ENCODE data around the gene AFAP1.

Gene AFAP1

DNA sequence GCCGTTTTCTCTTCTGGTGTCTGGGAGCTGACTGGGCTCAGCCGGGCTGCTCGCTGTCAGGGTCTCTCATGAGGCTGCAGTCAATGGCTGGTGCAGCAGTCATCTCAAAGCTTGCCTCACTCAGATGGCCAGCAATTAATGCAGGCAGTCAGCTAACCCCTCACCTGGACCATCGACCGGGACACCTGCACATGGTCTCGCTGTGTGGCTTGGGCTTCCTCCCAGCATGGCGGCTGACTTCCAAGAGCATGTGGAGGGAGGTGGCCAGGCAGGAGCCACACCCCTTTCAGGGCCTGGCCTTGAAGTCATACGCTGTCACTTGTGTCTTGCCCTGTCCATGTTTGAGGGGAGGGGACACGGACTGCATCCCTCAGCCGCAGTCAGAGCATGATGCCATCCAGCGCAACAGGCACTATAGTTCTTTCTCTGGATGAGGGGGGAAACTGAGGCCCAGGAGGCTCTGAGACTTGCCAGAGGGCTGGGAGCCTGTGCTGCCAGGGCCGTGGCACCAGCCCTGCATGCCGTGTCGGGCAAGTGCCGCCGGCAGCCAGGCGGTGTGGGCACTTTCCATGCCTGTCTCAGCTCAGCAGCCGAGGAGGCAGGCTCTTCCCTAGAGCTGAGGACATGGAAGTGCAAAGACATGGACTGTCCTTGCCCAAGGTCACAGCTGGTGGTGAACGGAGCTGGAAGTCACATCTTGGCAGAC, 201.8 kb downstream of the AFAP1 start:
- DNase-seq (ENCODE audit: low read depth): no peak

DNA sequence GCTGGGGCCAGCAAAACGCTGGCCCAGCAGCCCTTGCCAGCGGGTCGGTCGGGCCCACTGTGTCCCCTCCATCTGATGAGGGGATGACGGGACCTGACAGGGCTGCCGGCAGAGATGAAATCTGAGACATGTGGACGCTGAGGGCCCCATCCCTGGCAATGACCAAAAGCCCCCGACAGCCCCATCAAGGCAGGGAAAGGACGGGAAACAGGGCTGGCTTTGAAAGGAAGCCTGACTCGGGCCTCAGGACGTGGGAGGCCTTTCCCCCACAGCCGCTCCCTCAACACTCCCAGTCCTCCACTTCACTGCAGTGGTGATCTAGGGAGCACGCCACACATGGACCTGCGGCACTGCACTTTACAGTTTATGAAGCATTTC, 202.4 kb downstream of the AFAP1 start:
- no peak for DNase-seq (ENCODE audit: low read depth)

DNA sequence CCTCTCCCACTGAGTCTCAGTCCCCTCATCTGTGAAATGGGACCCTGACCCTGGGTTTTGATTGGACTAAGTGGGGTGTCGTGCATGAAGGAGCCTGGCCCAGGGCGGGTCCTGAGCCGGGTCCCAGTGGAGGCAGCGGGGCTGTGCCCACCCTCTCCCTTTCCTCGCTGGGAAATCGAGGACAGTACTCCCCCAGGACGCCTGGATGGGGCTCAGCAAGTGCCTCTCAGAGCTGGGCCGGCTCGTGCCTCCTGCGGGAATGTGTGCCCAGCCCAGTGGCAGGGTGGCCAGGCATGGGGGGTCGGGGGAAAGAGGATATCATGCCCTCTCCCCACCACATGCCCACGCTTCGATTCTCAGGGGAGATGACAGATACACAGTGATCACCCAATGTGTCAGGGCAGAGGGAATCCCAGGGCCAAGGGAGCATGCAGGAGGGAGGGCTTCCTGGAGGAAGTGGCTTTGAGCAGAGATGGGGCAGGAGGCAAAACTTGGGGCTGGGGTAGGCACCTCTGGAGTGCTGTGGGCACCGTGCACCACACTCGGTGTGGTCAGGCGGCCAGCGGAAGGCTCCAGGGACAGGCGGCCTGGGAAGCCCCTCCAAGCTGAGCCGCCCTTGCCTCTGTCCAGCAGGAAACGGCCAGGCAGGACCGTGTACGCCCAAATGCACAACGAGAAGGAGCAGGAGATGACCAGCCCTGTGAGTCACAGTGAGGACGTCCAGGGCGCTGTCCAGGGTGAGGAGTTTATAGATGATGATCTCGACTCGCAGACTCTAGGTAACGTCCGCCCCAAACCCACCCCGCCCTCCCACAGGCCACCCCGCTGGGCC, 203.0 kb downstream of the AFAP1 start:
- DNase-seq (ENCODE audit: low read depth): no peak

DNA sequence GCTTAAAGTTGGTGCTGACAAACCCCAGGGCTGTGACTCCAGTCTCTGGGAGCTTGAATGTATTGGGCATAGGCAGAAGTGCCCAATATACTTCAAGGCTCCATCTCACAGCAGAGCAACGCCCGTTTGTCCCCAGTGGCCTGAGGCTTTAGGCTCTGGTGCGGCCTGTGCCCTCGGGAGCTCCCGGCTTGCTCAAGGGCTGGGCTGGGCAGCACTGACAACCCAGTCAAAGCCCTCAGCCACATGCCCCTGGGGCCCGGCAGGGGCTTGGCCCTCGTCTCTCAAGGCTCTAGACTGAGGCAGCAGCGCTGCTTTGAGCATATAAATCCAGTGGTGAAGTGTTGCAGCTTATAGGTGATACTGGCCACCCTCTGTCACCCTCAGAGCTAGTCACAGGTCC, 203.7 kb downstream of the AFAP1 start:
- DNase-seq (ENCODE audit: low read depth): no peak

GRCh38 chr4:7735395-7735794, 204.3 kb downstream of the AFAP1 start:
- no peak for DNase-seq (ENCODE audit: low read depth)

GRCh38 chr4:7734651-7735260, 204.9 kb downstream of the AFAP1 start:
- no peak for DNase-seq (ENCODE audit: low read depth)

GRCh38 chr4:7733801-7734650, 205.6 kb downstream of the AFAP1 start:
- no peak for DNase-seq (ENCODE audit: low read depth)

- no peak for DNase-seq (ENCODE audit: low read depth)
Measured at GRCh38 chr4:7733201-7733600, 206.5 kb downstream of the AFAP1 start.

DNA sequence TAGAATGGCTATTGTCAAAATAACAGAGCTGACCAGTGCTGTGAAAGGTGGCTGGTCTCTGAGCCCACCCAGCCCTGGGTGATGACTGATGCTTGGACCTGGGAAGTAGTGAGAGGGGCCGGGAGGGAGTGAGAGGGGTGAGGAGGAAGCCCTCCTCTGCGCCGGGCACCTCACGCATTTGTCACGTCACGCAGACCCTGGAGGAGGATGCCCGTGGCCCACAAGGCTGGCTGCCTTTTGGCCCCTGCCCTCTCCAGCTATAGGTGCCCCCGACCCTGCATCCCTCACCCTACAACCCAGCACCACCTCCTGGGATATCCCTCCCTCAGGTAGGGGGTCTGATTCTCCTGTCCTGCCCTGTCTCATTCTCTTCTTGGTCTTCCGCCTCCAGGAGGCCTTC, 207.4 kb downstream of the AFAP1 start:
- DNase-seq (ENCODE audit: low read depth): no peak

GRCh38 chr4:7731437-7731836, 208.2 kb downstream of the AFAP1 start:
- no peak for DNase-seq (ENCODE audit: low read depth)

DNA sequence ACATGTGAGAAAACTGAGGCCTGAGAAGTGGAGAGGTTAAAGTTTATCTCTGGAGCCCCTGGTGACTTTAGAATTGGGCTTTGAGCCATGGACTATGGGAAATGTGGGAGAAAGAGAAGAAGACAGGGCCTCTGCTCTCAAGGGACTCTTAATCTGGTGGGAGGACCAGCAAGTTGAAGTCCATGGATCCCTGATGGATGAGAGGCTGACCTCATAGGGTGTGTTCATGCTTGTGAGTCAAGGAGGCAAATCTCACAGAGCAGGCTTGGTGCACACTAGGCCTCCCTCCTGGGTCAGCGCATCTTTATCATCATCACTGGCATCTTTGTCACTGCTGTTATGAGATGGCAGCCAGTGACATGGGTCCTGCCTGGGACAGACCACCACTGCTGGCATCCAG, 211.9 kb downstream of the AFAP1 start:
- DNase-seq (ENCODE audit: low read depth): no peak

- DNase-seq (ENCODE audit: low read depth): no peak
Measured at GRCh38 chr4:7726665-7727413, 212.8 kb downstream of the AFAP1 start.

GRCh38 chr4:7725951-7726350, 213.7 kb downstream of the AFAP1 start:
- no peak for DNase-seq (ENCODE audit: low read depth)

DNA sequence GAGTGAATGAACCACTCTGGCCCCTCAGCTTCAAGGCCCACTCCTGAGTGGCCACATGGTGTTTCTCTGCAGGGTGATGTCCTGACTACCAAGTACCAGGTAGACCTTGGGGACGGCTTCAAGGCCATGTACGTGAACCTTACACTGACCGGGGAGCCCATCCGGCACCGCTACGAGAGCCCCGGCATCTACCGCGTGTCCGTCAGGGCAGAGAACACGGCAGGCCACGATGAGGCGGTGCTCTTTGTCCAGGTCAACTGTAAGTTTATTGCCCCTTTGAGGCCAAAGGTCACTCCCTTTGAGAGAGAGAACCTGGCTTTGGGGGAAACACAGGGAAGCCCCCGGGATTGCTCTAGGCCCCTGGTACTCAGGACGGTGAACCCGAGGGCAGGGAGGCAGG, 216.0 kb downstream of the AFAP1 start:
- DNase-seq (ENCODE audit: low read depth): no peak

GRCh38 chr4:7722766-7723387, 216.8 kb downstream of the AFAP1 start:
- DNase-seq (ENCODE audit: low read depth): no peak

GRCh38 chr4:7721984-7722551, 217.6 kb downstream of the AFAP1 start:
- DNase-seq (ENCODE audit: low read depth): no peak

GRCh38 chr4:7719354-7720174, 220.1 kb downstream of the AFAP1 start:
- peak; percentile 63 for DNase-seq (ENCODE audit: low read depth)

DNA sequence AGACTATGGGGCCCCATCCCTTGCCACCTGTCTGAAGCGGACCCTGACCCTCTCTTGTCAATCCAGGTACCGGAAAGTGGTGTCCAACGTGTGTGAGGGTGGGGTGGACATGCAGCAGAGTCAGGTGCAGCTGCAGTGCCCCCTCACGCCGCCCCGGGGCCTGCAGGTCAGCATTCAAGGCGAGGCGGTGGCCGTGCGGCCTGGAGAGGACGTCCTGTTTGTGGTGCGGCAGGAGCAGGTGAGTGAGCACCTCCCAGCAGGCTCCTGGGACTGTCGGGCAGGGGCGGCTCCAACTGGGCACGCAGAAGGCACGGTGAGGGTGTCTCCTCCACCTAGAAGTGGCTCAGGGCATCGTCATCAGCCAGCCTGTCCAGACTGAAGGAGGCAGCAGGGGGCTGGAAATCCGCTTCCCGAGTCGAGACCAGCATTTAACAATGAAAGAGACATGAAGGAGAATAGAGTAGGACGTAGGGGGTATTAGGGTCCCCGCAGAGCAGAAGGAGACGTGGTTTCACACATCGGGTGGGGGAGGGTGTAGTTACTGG, 221.6 kb downstream of the AFAP1 start:
- DNase-seq (ENCODE audit: low read depth): no peak

- no peak for DNase-seq (ENCODE audit: low read depth)
Measured at GRCh38 chr4:7717161-7717560, 222.5 kb downstream of the AFAP1 start.
